ENCODE results near the gene PLD6. TPM values are rescaled to one million over a fixed set of nuclear protein-coding genes. Genes with fewer than 3 reads are reported as not detected.

Gene PLD6
- total and polyA plus RNA-seq, 10 of the 15 experiments (the other 5 are each of a cell fraction or from before 2014, with no cell fraction given), result 4.7 to 21.4 (median 12.0) TPM

GRCh38 chr17:17216776-17217175, 10.6 kb upstream of the PLD6 start:
- Histone ChIP-seq H3K9ac (ENCODE audit: control insufficient read depth, insufficient read depth, low read length) (no peak overlapping the region), H3K4me3 (no peak overlapping the region), H3K4me2 (ENCODE audit: control insufficient read depth, insufficient read depth) (no peak overlapping the region), H3K27ac (ENCODE audit: control insufficient read depth, insufficient read depth) (no peak overlapping the region), H3K79me2 (ENCODE audit: control insufficient read depth, insufficient read depth, low read length) (no peaks in the 10 kb centered on the region), H3K9me3 (replicated peaks; ENCODE audit: control insufficient read depth, insufficient read depth, low read length) (no peaks in the 10 kb centered on the region), H2AFZ (ENCODE audit: control insufficient read depth, low read depth, low read length) (no peak overlapping the region), H4K20me1 (ENCODE audit: control insufficient read depth, insufficient read depth) (no peaks in the 10 kb centered on the region), H3K27me3 (replicated peaks in 1 of 2; ENCODE audit: control insufficient read depth in 2 of 2, insufficient read depth in 2 of 2, low read length in 1 of 2) (no peaks in the 10 kb centered on the region), H3K4me1 (ENCODE audit: control insufficient read depth, insufficient read depth, low read length) (no peaks in the 10 kb centered on the region), H3K36me3 (ENCODE audit: control insufficient read depth in 2 of 2, insufficient read depth in 2 of 2, low read length in 1 of 2) (peaks cover 20 to 26% of the 10 kb centered on the region in 2 experiments)
- SMC1A ChIA-PET (ENCODE audit: uncharacterized antibody, unreplicated experiment), result no interaction called here
- no TSS peak for BruUV-seq (replicated peaks)
- CTCF ChIA-PET, result no interaction called here
- POLR2A ChIA-PET, result no interaction called here
- intact Hi-C loops (cut with micrococcal nuclease; ENCODE audit: unreplicated experiment) (no loop called here), in situ Hi-C loops (cut with MboI) (no loop called here)
- ATAC-seq (no peak), FAIRE-seq (no peak), DNase-seq (ENCODE audit: low read depth, low spot score) (no peak)
- RAD21 ChIA-PET (ENCODE audit: unreplicated experiment), result no interaction called here
- WGBS (ENCODE audit: insufficient coverage, insufficient replicate concordance, low lambda C conversion rate, missing lambda C conversion rate), result 94% methylated on average over 16 of the region's 16 CpGs
- TF ChIP-seq EGR1 (IDR thresholded peaks at IDR 0.05; ENCODE audit: borderline replicate concordance in 1 of 2, low read depth in 2 of 2, low read length in 2 of 2) (no peak), SKIL (IDR thresholded peaks at IDR 0.05; ENCODE audit: low read depth, poor library complexity, severe bottlenecking) (no peak), ZNF384 (IDR thresholded peaks at IDR 0.05; ENCODE audit: borderline replicate concordance, low read depth, low read length) (no peak), KAT2A (conservative IDR thresholded peaks at IDR 0.05; ENCODE audit: control insufficient read depth, low read depth, low read length) (no peak), MYC (IDR thresholded peaks at IDR 0.05; ENCODE audit: insufficient read depth, insufficient read length, insufficient replicate concordance, low read length, severe bottlenecking) (no peak), RUNX3 (IDR thresholded peaks at IDR 0.05; ENCODE audit: low read length) (no peak), SIX5 (IDR thresholded peaks at IDR 0.05; ENCODE audit: low read depth, low read length, severe bottlenecking) (no peak)

All from GM12878 (cell line).